Activated CD4-positive, alpha-beta T cell treated with anti-CD3 and anti-CD28 coated beads, Interleukin-2, amount 50 U/mL, for 24 hours (primary cell): ENCODE measurements around the gene GTF3C5.

ENCODE experiments used
- DNase-seq, 2 donors: peaks; one replicate each; pipeline ENCODE4 v3.0.0-alpha.2; 2020; ENCODE audit warnings: low read depth in 1 of 2, low spot score in 1 of 2

The GTF3C5 gene

DNA sequence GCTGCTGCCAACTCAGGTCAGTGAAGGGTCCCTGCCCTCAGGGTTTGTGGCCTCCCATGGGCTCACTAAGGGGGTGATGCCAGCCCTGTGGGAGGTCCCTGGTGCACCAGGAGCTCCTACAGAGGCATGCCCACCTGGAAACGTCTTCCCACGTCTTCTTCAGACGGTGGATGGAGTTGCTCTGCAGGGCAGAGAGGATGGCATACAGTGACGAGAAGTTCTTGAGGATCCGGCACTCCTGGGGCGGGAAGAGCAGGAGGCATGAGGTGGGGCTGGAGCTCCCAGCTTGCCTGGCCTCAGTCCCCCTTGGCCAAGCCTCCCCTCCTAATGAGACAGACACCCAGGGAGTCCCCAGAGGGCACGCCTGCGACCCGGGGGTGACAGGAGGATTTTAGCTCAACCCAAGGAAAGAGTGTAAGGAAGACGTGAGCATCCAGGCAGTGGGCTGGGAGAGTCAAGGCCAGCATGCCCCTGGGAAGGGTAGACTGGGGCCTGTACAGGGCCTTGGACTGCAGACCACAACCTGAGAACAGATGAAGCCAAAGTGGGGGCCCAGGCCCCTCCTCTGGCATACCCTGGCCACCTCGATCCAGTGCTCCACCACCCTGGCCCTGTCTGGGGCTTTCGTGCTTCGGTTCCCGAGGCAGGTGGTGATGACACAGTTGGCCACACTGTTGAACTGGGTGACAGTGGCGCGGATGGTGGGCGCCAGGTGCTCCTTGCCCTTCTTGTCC is 75.9 kb downstream of the GTF3C5 start:
- DNase-seq, result no peak

GRCh38 chr9:133107245-133107722 is 76.5 kb downstream of the GTF3C5 start:
- no peak for DNase-seq
